Testis (tissue), 3 donors: Measurements from ENCODE around the gene MAP2K5. TPM values are rescaled to one million over a fixed set of nuclear protein-coding genes. Genes with fewer than 3 reads are reported as not detected.
"Not testable (repeated sequence)": the region's sequence is repeated elsewhere in the genome, so short reads cannot be mapped to it uniquely, and the experiment has no call there.

Source experiments
- DNase-seq: peaks from one replicate; pipeline ENCODE4 v3.0.0-alpha.2; 2019
- H3K27ac ChIP-seq, 2 donors: fragments of 200-600 bp; sonication (generic); one replicate each; pipeline ENCODE4 v1.5.1; 2019
- H3K27me3 ChIP-seq: fragments of 200-600 bp; sonication (generic); one replicate; pipeline ENCODE4 v1.5.1; 2019
- H3K36me3 ChIP-seq: fragments of 200-600 bp; sonication (generic); one replicate; pipeline ENCODE4 v1.5.1; 2017; ENCODE audit warnings: low read depth; ENCODE audit errors: missing control alignments
- H3K4me1 ChIP-seq: fragments of 200-600 bp; sonication (generic); one replicate; pipeline ENCODE4 v1.5.1; 2019
- H3K4me3 ChIP-seq, 2 donors: fragments of 200-600 bp; sonication (generic); one replicate each; pipeline ENCODE4 v1.5.1; 2017 to 2019
- H3K9me3 ChIP-seq: fragments of 200-600 bp; sonication (generic); one replicate; pipeline ENCODE4 v1.5.1; 2017
- POLR2A ChIP-seq: fragments of 450-650 bp; IDR thresholded peaks from one replicate; pipeline ENCODE4 v1.6.1; 2017; ENCODE audit warnings: antibody characterized with exemption, mild to moderate bottlenecking, moderate library complexity
- WGBS, 2 donors: methylation state at CpG; one replicate each; pipeline ENCODE4 v1.1.5; 2018; 5-methylcytosine and 5-hydroxymethylcytosine counted together
- intact Hi-C: fragments of 100-400 bp; cut with DNase I; formaldehyde crosslinking; loops from one replicate; pipeline ENCODE4 v1.15.1; 2023; ENCODE audit warnings: low total_unique reads
- polyA plus RNA-seq: library from polyadenylated mRNA; stranded (reverse); fragments of 350-450 nt; fragmentation: Illumina TruSeq; extraction: RNeasy Lipid Tissue Mini Kit (QIAGEN cat#74804); gene quantifications from one replicate; pipeline ENCODE4 v1.2.3, GENCODE V29; 2014; ENCODE audit warnings: low read depth, low replicate concordance; ENCODE audit not compliant: insufficient read depth
- total RNA-seq, 2 donors: library from RNA; depleted of rRNA; stranded (reverse); fragments of >200 nt; gene quantifications; one replicate each; pipeline ENCODE4 v1.2.3, GENCODE V29; 2016
- TF ChIP-seq, protein P1 (sequence below), 3 experiments: fragments of 450-650 bp in 2 of 3; fragments of 200-600 bp in 1 of 3; sonication (generic) in 1 of 3; IDR thresholded peaks; one replicate each; pipeline ENCODE4 v1.5.1; 2016 to 2019; ENCODE audit warnings: antibody characterized with exemption in 3 of 3, mild to moderate bottlenecking in 2 of 3, moderate library complexity in 1 of 3

MAP2K5 gene
- total and polyA plus RNA-seq, 3 donors from 2014 or later: 28.0 to 34.3 (median 31.2) TPM

DNA sequence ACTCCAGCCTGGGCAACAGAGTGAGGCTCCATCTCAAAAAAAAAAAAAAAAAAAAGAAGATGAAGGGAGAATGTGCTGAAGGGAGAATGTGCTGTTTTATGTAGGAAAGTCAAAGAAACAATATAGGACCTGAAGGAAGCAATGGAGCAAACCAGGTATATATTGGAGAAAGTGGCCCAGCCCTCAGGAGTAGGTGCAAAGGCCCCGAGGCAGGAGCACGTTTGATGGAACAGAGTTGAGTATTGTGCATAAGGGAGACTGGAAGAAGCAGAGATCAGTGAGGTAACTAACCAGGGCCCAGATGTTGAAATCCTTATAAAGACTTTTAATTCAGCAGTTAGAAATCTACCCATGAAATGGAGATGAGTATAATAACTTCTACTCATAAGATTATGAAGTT lies 79.6 kb downstream of the MAP2K5 start:
- no peaks in the 10 kb centered on the region for H3K9me3 ChIP-seq
- no peaks in the 10 kb centered on the region for H3K4me1 ChIP-seq
- no peaks in the 10 kb centered on the region for H3K27me3 ChIP-seq
- no peak for DNase-seq
- intact Hi-C loops: no loop called here
- 94 to 95% methylated on average over 2 of the region's 2 CpGs for WGBS, 2 donors
- H3K27ac ChIP-seq: no peak overlapping the region
- no peak overlapping the region for H3K4me3 ChIP-seq
- TF ChIP-seq POLR2A: no peak
- no peaks in the 10 kb centered on the region for H3K36me3 ChIP-seq

DNA sequence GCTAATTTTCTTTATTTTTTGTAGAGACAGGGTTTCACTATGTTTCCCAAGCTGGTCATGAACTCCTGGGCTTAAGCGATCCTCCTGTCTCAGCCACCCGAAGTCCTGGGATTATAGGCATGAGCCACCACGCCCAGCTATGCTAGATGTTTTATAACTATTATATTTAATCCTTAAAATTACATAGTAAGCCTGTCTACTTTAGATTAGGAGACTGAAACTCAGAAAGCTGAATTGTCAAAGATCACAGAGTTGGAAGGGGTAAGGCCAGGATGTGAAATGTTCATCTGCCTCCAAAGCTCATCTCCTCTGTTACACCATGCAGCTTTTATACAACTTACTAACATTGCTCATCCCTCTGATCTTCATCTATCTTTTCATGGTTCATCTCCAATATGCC lies 89.8 kb downstream of the MAP2K5 start:
- intact Hi-C loops: no loop called here
- 93 to 97% methylated on average over 3 of the region's 3 CpGs for WGBS, 2 donors
- Histone ChIP-seq H3K36me3 (no peaks in the 10 kb centered on the region), H3K27me3 (no peaks in the 10 kb centered on the region), H3K9me3 (no peaks in the 10 kb centered on the region), H3K27ac (no peak overlapping the region), H3K4me1 (no peaks in the 10 kb centered on the region), H3K4me3 (no peak overlapping the region)
- DNase-seq: no peak
- no peak for TF ChIP-seq POLR2A
- TF ChIP-seq, protein P1, sequence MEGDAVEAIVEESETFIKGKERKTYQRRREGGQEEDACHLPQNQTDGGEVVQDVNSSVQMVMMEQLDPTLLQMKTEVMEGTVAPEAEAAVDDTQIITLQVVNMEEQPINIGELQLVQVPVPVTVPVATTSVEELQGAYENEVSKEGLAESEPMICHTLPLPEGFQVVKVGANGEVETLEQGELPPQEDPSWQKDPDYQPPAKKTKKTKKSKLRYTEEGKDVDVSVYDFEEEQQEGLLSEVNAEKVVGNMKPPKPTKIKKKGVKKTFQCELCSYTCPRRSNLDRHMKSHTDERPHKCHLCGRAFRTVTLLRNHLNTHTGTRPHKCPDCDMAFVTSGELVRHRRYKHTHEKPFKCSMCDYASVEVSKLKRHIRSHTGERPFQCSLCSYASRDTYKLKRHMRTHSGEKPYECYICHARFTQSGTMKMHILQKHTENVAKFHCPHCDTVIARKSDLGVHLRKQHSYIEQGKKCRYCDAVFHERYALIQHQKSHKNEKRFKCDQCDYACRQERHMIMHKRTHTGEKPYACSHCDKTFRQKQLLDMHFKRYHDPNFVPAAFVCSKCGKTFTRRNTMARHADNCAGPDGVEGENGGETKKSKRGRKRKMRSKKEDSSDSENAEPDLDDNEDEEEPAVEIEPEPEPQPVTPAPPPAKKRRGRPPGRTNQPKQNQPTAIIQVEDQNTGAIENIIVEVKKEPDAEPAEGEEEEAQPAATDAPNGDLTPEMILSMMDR (IDR thresholded peaks at IDR 0.05): no peak

DNA sequence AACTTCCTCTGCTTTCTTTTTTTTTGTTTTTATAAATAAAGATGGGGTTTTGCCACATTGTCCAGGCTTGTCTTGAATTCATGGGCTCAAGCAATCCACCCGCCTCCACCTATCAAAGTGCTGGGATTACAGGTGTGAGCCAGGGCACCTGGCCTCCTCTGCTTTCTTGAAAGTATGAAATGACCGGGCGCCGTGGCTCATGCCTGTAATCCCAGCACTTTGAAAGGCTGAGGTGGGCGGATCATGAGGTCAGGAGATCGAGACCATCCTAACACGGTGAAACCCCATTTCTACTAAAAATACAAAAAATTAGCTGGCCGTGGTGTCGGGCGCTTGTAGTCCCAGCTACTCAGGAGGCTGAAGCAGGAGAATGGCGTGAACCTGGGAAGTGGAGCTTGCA lies 93.4 kb downstream of the MAP2K5 start:
- intact Hi-C loops, H3K27me3 ChIP-seq, H3K4me3 ChIP-seq, H3K36me3 ChIP-seq, H3K27ac ChIP-seq, H3K4me1 ChIP-seq, DNase-seq, H3K9me3 ChIP-seq: not testable (repeated sequence)
- 93 to 96% methylated on average over 11 of the region's 11 CpGs for WGBS, 2 donors

DNA sequence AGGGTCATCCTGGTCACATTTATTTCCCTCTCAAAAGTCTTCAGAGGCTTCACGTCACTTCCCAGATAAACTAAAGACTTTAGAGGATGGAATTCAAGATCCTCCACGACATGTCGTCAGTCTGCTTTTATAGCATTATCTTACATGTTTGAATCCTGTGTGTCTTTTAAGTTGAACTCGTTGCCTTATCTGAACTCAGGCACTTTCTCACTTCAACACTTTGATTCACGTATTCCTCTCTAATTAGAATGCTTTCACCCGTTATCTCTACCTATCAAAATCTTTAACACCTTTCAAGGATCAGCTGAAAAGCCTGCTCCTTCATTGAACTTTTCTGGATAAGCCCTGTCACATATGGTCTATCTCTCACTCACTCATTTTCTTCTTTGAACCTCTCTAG lies 97.1 kb downstream of the MAP2K5 start:
- H3K27me3 ChIP-seq: no peaks in the 10 kb centered on the region
- no peak for DNase-seq
- no peaks in the 10 kb centered on the region for H3K36me3 ChIP-seq
- 76 to 91% methylated on average over 6 of the region's 6 CpGs for WGBS, 2 donors
- H3K4me1 ChIP-seq: no peaks in the 10 kb centered on the region
- no peak overlapping the region for H3K27ac ChIP-seq
- H3K9me3 ChIP-seq: no peaks in the 10 kb centered on the region
- H3K4me3 ChIP-seq: no peak overlapping the region
- intact Hi-C loops: no loop called here
- TF ChIP-seq, protein P1 (IDR thresholded peaks at IDR 0.05): no peak
- TF ChIP-seq POLR2A: no peak

DNA sequence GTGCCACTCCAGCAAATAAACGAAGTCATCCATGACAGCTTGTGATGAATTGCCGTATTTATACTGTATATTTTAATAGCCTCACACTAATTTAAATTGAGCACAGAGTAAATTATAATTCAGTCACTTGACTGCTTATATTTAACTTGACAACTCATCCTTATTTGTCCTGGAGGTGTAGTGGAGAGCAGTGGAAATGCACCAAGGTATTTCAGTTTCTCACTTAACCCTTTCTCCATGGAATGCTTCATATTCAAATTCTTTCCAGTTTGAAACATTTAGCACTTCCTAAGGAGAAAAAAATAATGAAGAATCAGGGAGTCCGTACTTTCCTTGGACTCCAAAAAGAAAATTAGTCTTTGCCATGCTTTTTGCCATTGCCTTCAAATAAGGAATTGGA lies 99.0 kb downstream of the MAP2K5 start:
- DNase-seq: no peak
- 83% methylated on average over 3 of the region's 3 CpGs for WGBS, 2 donors
- H3K9me3 ChIP-seq: no peaks in the 10 kb centered on the region
- no peaks in the 10 kb centered on the region for H3K4me1 ChIP-seq
- no peak for TF ChIP-seq POLR2A
- TF ChIP-seq, protein P1 (IDR thresholded peaks at IDR 0.05): no peak
- H3K27ac ChIP-seq: no peak overlapping the region
- no peak overlapping the region for H3K4me3 ChIP-seq
- H3K27me3 ChIP-seq: no peaks in the 10 kb centered on the region
- intact Hi-C loops: no loop called here
- H3K36me3 ChIP-seq: no peaks in the 10 kb centered on the region

DNA sequence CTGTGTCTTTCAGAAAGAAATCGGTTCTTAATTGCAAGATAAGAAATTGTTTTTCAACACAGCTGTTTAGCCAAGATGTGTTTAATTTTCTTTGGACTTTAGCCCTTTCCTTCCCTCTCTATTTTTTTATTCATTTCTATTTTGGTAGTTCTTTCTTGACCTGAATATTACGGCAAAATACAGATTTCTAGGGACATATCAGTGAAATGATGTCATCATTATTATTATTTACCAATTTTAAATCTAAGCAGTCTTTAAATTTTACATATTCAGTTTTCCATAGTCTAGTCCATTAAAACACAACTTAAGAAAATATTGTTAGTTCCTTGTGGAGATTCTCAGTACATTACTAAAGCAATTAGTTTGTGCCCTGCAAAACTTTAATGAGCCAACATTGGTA lies 104.3 kb downstream of the MAP2K5 start:
- WGBS, 2 donors: 52 to 59% methylated on average over 2 of the region's 2 CpGs
- Histone ChIP-seq H3K36me3 (no peaks in the 10 kb centered on the region), H3K4me1 (no peaks in the 10 kb centered on the region), H3K4me3 (no peak overlapping the region), H3K27me3 (no peaks in the 10 kb centered on the region), H3K27ac (no peak overlapping the region), H3K9me3 (no peaks in the 10 kb centered on the region)
- intact Hi-C loops: no loop called here
- no peak for DNase-seq
- TF ChIP-seq, protein P1 (IDR thresholded peaks at IDR 0.05): no peak
- TF ChIP-seq POLR2A: no peak
